K562 (cell line): Measurements from ENCODE around the gene LENEP. TPM values are rescaled to one million over a fixed set of nuclear protein-coding genes. Genes with fewer than 3 reads are reported as not detected.

Experiments
- ATAC-seq: fragments of 200-7000 bp; cut with Tn5 transposase; 3 replicates; pipeline ENCODE4 v1.9.1; 2020; ENCODE audit warnings: moderate library complexity
- BruUV-seq: library from RNA; stranded (reverse); fragments of 400-500 nt; replicated peaks from 2 replicates; lab custom pipeline; 2021; lab: Mats Ljungman, UMichigan
- CTCF ChIA-PET: fragments of 300-600 bp; formaldehyde crosslinking; extraction: SDS; loops from one replicate; lab custom pipeline; 2021; ENCODE audit warnings: low intra/inter-chr PET ratio; lab: Yijun Ruan, JAX
- POLR2A ChIA-PET: fragments of 300-600, 350-650 bp; sonication (Branson Sonifier 250); formaldehyde crosslinking; extraction: SDS; loops from one replicate; lab custom pipeline; 2021; ENCODE audit warnings: antibody characterized with exemption, inconsistent platforms; lab: Yijun Ruan, JAX
- DNase-seq, 4 experiments: peaks; one replicate each; pipeline versions ENCODE4 v3.0.0 to v3.0.0-alpha.2; 2011 to 2018; ENCODE audit warnings: low spot score in 3 of 4, mixed read lengths in 3 of 4; ENCODE audit errors: extremely low read depth in 1 of 4
- FAIRE-seq: peaks from 2 replicates; lab custom pipeline; 2011; peaks lifted over from hg19 to GRCh38; lab: Jason Lieb, UNC
- H2AFZ ChIP-seq: 2 replicates; pipeline ENCODE4 v1.6.0; 2011; ENCODE audit warnings: low read depth, low read length, control low read depth, inconsistent platforms
- H3K27ac ChIP-seq: fragments of 200-600 bp; 3 replicates; pipeline ENCODE4 v1.8.0; 2011; ENCODE audit warnings: low read depth, mild to moderate bottlenecking, control low read depth, inconsistent platforms, low read length, moderate library complexity, mixed read lengths; ENCODE audit errors: extremely low read depth
- H3K27me3 ChIP-seq, 2 experiments: fragments of 300-600 bp in 1 of 2; 2 replicates in 1 of 2; 3 replicates in 1 of 2; pipeline versions ENCODE4 v1.6.0 to v1.8.0; 2011; ENCODE audit warnings: inconsistent platforms in 2 of 2, low read length in 2 of 2, mild to moderate bottlenecking in 1 of 2, mixed read lengths in 1 of 2, moderate library complexity in 1 of 2; ENCODE audit not compliant: control insufficient read depth in 2 of 2, insufficient read depth in 2 of 2
- H3K36me3 ChIP-seq: fragments of 300-600 bp; 3 replicates; pipeline ENCODE4 v1.8.0; 2011; ENCODE audit warnings: mild to moderate bottlenecking, low read length, inconsistent platforms; ENCODE audit not compliant: control insufficient read depth, insufficient read depth
- H3K4me1 ChIP-seq, 2 experiments: fragments of 200-600 bp in 1 of 2; replicated peaks in 1 of 2; 2 replicates in 1 of 2; 3 replicates in 1 of 2; pipeline versions ENCODE4 v1.5.1 to v1.8.0; 2011; ENCODE audit warnings: inconsistent platforms in 2 of 2, low read length in 2 of 2, mild to moderate bottlenecking in 1 of 2, mixed read lengths in 1 of 2, moderate library complexity in 1 of 2; ENCODE audit not compliant: control insufficient read depth in 2 of 2, insufficient read depth in 2 of 2
- H3K4me2 ChIP-seq: 2 replicates; pipeline ENCODE4 v1.6.1; 2011; ENCODE audit warnings: low read length, control low read depth, inconsistent platforms, mixed read lengths; ENCODE audit not compliant: insufficient read depth
- H3K4me3 ChIP-seq: fragments of 200-600 bp; sonication (generic), shearing (Covaris generic); 2 replicates; pipeline ENCODE4 v1.5.1; 2016; ENCODE audit warnings: control low read depth, inconsistent platforms
- H3K79me2 ChIP-seq: fragments of 200-600 bp; 3 replicates; pipeline ENCODE4 v1.8.0; 2011; ENCODE audit warnings: low read length, inconsistent platforms; ENCODE audit not compliant: control insufficient read depth, insufficient read depth
- H3K9ac ChIP-seq, 2 experiments: 2 replicates each; pipeline versions ENCODE4 v1.6.0 to v1.6.1; 2011; ENCODE audit warnings: low read depth in 2 of 2, low read length in 2 of 2, control low read depth in 1 of 2, inconsistent platforms in 1 of 2, mild to moderate bottlenecking in 1 of 2, mixed read lengths in 1 of 2; ENCODE audit not compliant: insufficient read depth in 1 of 2
- H3K9me1 ChIP-seq: one replicate; pipeline ENCODE4 v1.6.0; 2011; ENCODE audit warnings: inconsistent platforms, mild to moderate bottlenecking, low read length, moderate library complexity; ENCODE audit not compliant: control insufficient read depth, insufficient read depth
- H3K9me3 ChIP-seq: replicated peaks from 2 replicates; pipeline ENCODE4 v1.5.1; 2011; ENCODE audit warnings: low read depth, low read length, inconsistent platforms; ENCODE audit not compliant: control insufficient read depth, insufficient read depth
- H4K20me1 ChIP-seq: replicated peaks from 2 replicates; pipeline ENCODE4 v1.6.1; 2011; ENCODE audit warnings: low read length, inconsistent platforms, mixed read lengths; ENCODE audit not compliant: control insufficient read depth, insufficient read depth
- ARID3A ChIP-seq: IDR thresholded peaks from 2 replicates; pipeline ENCODE4 v1.6.1; 2012; ENCODE audit warnings: low read depth, low read length, improper control_type of control experiment, borderline replicate concordance
- CBX2 ChIP-seq: fragments of 200-600 bp; sonication (generic); IDR thresholded peaks from one replicate; pipeline ENCODE4 v1.6.1; 2012; ENCODE audit warnings: mild to moderate bottlenecking, low read length, inconsistent platforms; ENCODE audit not compliant: insufficient read depth, poor library complexity, severe bottlenecking
- NFIC ChIP-seq: fragments of 450-650 bp; IDR thresholded peaks from 2 replicates; pipeline ENCODE4 v1.6.1; 2017; ENCODE audit warnings: mild to moderate bottlenecking, inconsistent platforms
- RUNX1 ChIP-seq: sonication (generic); IDR thresholded peaks from 2 replicates; pipeline ENCODE4 v1.6.1; 2016; ENCODE audit warnings: antibody characterized with exemption, low read depth
- WGBS: fragments of 100-300 bp; shearing (Covaris generic); methylation state at CpG from one replicate; pipeline ENCODE4 v1.1.6; 2016; ENCODE audit warnings: low coverage, mixed read lengths; ENCODE audit not compliant: insufficient coverage; ENCODE audit errors: missing lambda C conversion rate; 5-methylcytosine and 5-hydroxymethylcytosine counted together
- in situ Hi-C: fragments of 300-500 bp; cut with MboI; formaldehyde crosslinking; loops from 4 replicates; pipeline ENCODE4 v1.15.0; 2018; ENCODE audit warnings: inconsistent platforms, mixed read lengths
- intact Hi-C: fragments of 100-400 bp; cut with micrococcal nuclease; formaldehyde crosslinking; loops from 2 replicates; pipeline ENCODE4 v1.14.2; 2022
- polyA plus RNA-seq, 8 experiments: library from polyadenylated mRNA; depleted of rRNA in 4 of 8; stranded (reverse) in 5 of 8; unstranded in 3 of 8; fragments of >200 nt; fragmentation: Nextera tagmentation in 2 of 8; fragmentation: Illumina TruSeq in 1 of 8; extraction: Ambion mirVana in 2 of 8; extraction: Trizol in 1 of 8; gene quantifications; 2 replicates each; pipeline versions ENCODE4 v1.2.1 to v1.2.3, GENCODE V29; 2011 to 2014; ENCODE audit warnings: inconsistent platforms in 1 of 8, missing spikeins in 1 of 8
- total RNA-seq, 7 experiments: library from RNA; depleted of rRNA in 6 of 7; stranded (reverse); fragments of >200 nt in 6 of 7; fragmentation: Illumina TruSeq in 2 of 7; extraction: Trizol in 2 of 7; gene quantifications; 2 replicates each; pipeline versions ENCODE4 v1.2.1 to v1.2.3, GENCODE V29; 2011 to 2021; ENCODE audit warnings: low replicate concordance in 1 of 7

Gene LENEP
- total and polyA plus RNA-seq, 9 of the 15 experiments (the other 6 are each of a cell fraction or from before 2014, with no cell fraction given), result 0.23 to 0.87 (median 0.67) TPM; not detected in 5

GRCh38 chr1:155022136-155022926, 28.9 kb downstream of the LENEP start (continued):
- TF ChIP-seq CBX2 (no peak), RUNX1 (no peak)

- Histone ChIP-seq H3K9me3 (no peaks in the 10 kb centered on the region), H3K79me2 (no peaks in the 10 kb centered on the region), H2AFZ (no peak overlapping the region), H3K36me3 (peaks cover 9% of the 10 kb centered on the region; the same call in 1 of the 3 replicates), H3K4me2 (no peak overlapping the region; the same call in 1 of the 2 replicates), H3K4me3 (no peak overlapping the region), H3K4me1 (peaks cover 16 to 19% of the 10 kb centered on the region in 2 experiments), H3K9ac (peak overlapping the region in 1 of 2 experiments; percentile 59; a peak in 2 of 4 replicates), H4K20me1 (no peaks in the 10 kb centered on the region), H3K9me1 (no peaks in the 10 kb centered on the region), H3K27me3 (no peaks in the 10 kb centered on the region), H3K27ac (no peak overlapping the region)
- WGBS, result 13% methylated on average over 4 of the region's 4 CpGs
- BruUV-seq, result no TSS peak
- FAIRE-seq (peak; percentile 77), ATAC-seq (no peak), DNase-seq (peak in 1 of 4 experiments; percentile 42)
- intact Hi-C loops, result no loop called here
- in situ Hi-C loops, result no loop called here
- POLR2A ChIA-PET, result interaction anchor here (0.6 to 1.3 kb wide), 8 partner anchors 10 to 829 kb away, joined by 3 to 4 read pairs (median 3); no protein-coding TSS in a partner anchor
- CTCF ChIA-PET, result interaction anchor here (0.5 kb wide), 1 partner anchor 100 kb away, joined by 3 read pairs; no protein-coding TSS in a partner anchor
- TF ChIP-seq NFIC (peak; percentile 76), ARID3A (no peak)
Measured at GRCh38 chr1:155022927-155023236, 29.5 kb downstream of the LENEP start.
